GM19328 (cell line): ENCODE measurements around the gene TTC7B.
"Not testable (repeated sequence)": the region's sequence is repeated elsewhere in the genome, so short reads cannot be mapped to it uniquely, and the experiment has no call there.

Source experiments
- ATAC-seq: cut with Tn5 transposase; IDR thresholded peaks from one replicate; pipeline ENCODE4 v1.9.1; 2021; ENCODE audit warnings: mild to moderate bottlenecking, moderate library complexity; ENCODE audit not compliant: unreplicated experiment

TTC7B gene

GRCh38 chr14:90836692-90837063 is 20.4 kb upstream of the TTC7B start:
- ATAC-seq, result no peak

GRCh38 chr14:90831821-90832220 is 15.6 kb upstream of the TTC7B start:
- ATAC-seq, result no peak

GRCh38 chr14:90830931-90831701 is 14.9 kb upstream of the TTC7B start:
- no peak for ATAC-seq

- ATAC-seq, result no peak
Measured at GRCh38 chr14:90829677-90830076, 13.4 kb upstream of the TTC7B start.

- peak; percentile 22 for ATAC-seq
Measured at GRCh38 chr14:90828642-90829487, 12.6 kb upstream of the TTC7B start.

- peak; percentile 93 for ATAC-seq
Measured at GRCh38 chr14:90827919-90828610, 11.8 kb upstream of the TTC7B start.

- not testable (repeated sequence) for ATAC-seq
Measured at GRCh38 chr14:90823542-90823941, 7.3 kb upstream of the TTC7B start.

- ATAC-seq, result peak; percentile 63
Measured at GRCh38 chr14:90820958-90821357, 4.7 kb upstream of the TTC7B start.

- ATAC-seq, result no peak
Measured at GRCh38 chr14:90819734-90820393, 3.6 kb upstream of the TTC7B start.

- ATAC-seq, result no peak
Measured at GRCh38 chr14:90818715-90819114, 2.5 kb upstream of the TTC7B start.

- no peak for ATAC-seq
Measured at GRCh38 chr14:90816681-90817436, 629 bp upstream of the TTC7B start.

- ATAC-seq, result no peak
Measured at GRCh38 chr14:90815572-90815821, 733 bp downstream of the TTC7B start.

GRCh38 chr14:90814806-90815571 is 1.2 kb downstream of the TTC7B start:
- no peak for ATAC-seq

- no peak for ATAC-seq
Measured at GRCh38 chr14:90813442-90813841, 2.8 kb downstream of the TTC7B start.

- ATAC-seq, result no peak
Measured at GRCh38 chr14:90812109-90812508, 4.1 kb downstream of the TTC7B start.

- ATAC-seq, result no peak
Measured at GRCh38 chr14:90811641-90812040, 4.6 kb downstream of the TTC7B start.

GRCh38 chr14:90810806-90811205 is 5.4 kb downstream of the TTC7B start:
- no peak for ATAC-seq

- no peak for ATAC-seq
Measured at GRCh38 chr14:90809530-90810312, 6.5 kb downstream of the TTC7B start.
